Lung (tissue), 12 donors: Measurements from ENCODE around the gene SCYGR1. TPM values are rescaled to one million over a fixed set of nuclear protein-coding genes. Genes with fewer than 3 reads are reported as not detected.

Experiments
- ATAC-seq: fragments of 200-7000 bp; cut with Tn5 transposase; one replicate; pipeline ENCODE4 v1.9.1; 2020; ENCODE audit warnings: moderate number of reproducible peaks; ENCODE audit not compliant: insufficient read depth, low FRiP score
- DNase-seq, 3 donors: peaks; one replicate each; pipeline ENCODE4 v3.0.0-alpha.2; 2013 to 2017
- H3K27ac ChIP-seq, 2 donors: one replicate each; pipeline ENCODE4 v1.5.1; 2013; ENCODE audit warnings: mild to moderate bottlenecking in 2 of 2, moderate library complexity in 2 of 2, control low read depth in 1 of 2, inconsistent platforms in 1 of 2, low read depth in 1 of 2, low read length in 1 of 2
- H3K27me3 ChIP-seq, 3 donors: one replicate each; pipeline ENCODE4 v1.5.1; 2013; ENCODE audit warnings: low read length in 2 of 3; ENCODE audit not compliant: control insufficient read depth in 3 of 3, insufficient read depth in 3 of 3
- H3K36me3 ChIP-seq, 4 donors: one replicate each; pipeline ENCODE4 v1.5.1; 2013; ENCODE audit warnings: low read length in 4 of 4, mild to moderate bottlenecking in 1 of 4, moderate library complexity in 1 of 4; ENCODE audit not compliant: control insufficient read depth in 4 of 4, insufficient read depth in 4 of 4
- H3K4me1 ChIP-seq, 5 donors: one replicate each; pipeline ENCODE4 v1.5.1; 2013; ENCODE audit warnings: low read length in 5 of 5, mild to moderate bottlenecking in 2 of 5, moderate library complexity in 1 of 5; ENCODE audit not compliant: control insufficient read depth in 5 of 5, insufficient read depth in 5 of 5
- H3K4me3 ChIP-seq: one replicate; pipeline ENCODE4 v1.5.1; 2013; ENCODE audit warnings: mild to moderate bottlenecking, control low read depth, moderate library complexity
- H3K9ac ChIP-seq, 2 donors: one replicate each; pipeline ENCODE4 v1.5.1; 2013; ENCODE audit warnings: low read length in 2 of 2, control low read depth in 1 of 2; ENCODE audit not compliant: insufficient read depth in 1 of 2
- H3K9me3 ChIP-seq, 4 donors: one replicate each; pipeline ENCODE4 v1.5.1; 2013; ENCODE audit warnings: low read length in 3 of 4, mild to moderate bottlenecking in 1 of 4, moderate library complexity in 1 of 4; ENCODE audit not compliant: control insufficient read depth in 4 of 4, insufficient read depth in 3 of 4
- CTCF ChIP-seq: IDR thresholded peaks from 2 replicates; pipeline ENCODE4 v1.5.1; 2012; ENCODE audit warnings: mild to moderate bottlenecking; ENCODE audit errors: control extremely low read depth, extremely low read depth
- WGBS, 2 donors: extraction: QIAGEN DNeasy Blood & Tissue Kit; methylation state at CpG; one replicate each; pipeline ENCODE4 v1.1.7; 2013; 5-methylcytosine and 5-hydroxymethylcytosine counted together
- polyA plus RNA-seq, 2 donors: library from polyadenylated mRNA; stranded (reverse); fragments of 200-250 nt; gene quantifications; one replicate each; pipeline ENCODE4 v1.2.1, GENCODE V29; 2013
- total RNA-seq, 2 donors: library from RNA; depleted of rRNA in 1 of 2; stranded (reverse); fragments of >200 nt in 1 of 2; gene quantifications; one replicate each; pipeline ENCODE4 v1.2.1, GENCODE V29; 2014 to 2021
- donor health status: control.
- donor health status: control.
- donor health status: Bipolar disorder and iron deficiency.
- donor health status: healthy.
- donor health status: DM: yes; HTN: yes; CAD: no.

Gene SCYGR1
- total and polyA plus RNA-seq, 4 donors: not detected

- Histone ChIP-seq H3K4me1 (no peaks in the 10 kb centered on the region), H3K27ac (no peak overlapping the region), H3K9ac (no peak overlapping the region), H3K9me3 (peaks cover 0 to 6% (median 4%) of the 10 kb centered on the region in 4 donors), H3K4me3 (no peak overlapping the region), H3K27me3 (no peaks in the 10 kb centered on the region), H3K36me3 (no peaks in the 10 kb centered on the region)
- 80 to 86% methylated on average over 8 of the region's 8 CpGs for WGBS, 2 donors
- TF ChIP-seq CTCF: no peak
- ATAC-seq: no peak
- DNase-seq: no peak
Measured at GRCh38 chr2:227428731-227429285, 41.1 kb upstream of the SCYGR1 start.

DNA sequence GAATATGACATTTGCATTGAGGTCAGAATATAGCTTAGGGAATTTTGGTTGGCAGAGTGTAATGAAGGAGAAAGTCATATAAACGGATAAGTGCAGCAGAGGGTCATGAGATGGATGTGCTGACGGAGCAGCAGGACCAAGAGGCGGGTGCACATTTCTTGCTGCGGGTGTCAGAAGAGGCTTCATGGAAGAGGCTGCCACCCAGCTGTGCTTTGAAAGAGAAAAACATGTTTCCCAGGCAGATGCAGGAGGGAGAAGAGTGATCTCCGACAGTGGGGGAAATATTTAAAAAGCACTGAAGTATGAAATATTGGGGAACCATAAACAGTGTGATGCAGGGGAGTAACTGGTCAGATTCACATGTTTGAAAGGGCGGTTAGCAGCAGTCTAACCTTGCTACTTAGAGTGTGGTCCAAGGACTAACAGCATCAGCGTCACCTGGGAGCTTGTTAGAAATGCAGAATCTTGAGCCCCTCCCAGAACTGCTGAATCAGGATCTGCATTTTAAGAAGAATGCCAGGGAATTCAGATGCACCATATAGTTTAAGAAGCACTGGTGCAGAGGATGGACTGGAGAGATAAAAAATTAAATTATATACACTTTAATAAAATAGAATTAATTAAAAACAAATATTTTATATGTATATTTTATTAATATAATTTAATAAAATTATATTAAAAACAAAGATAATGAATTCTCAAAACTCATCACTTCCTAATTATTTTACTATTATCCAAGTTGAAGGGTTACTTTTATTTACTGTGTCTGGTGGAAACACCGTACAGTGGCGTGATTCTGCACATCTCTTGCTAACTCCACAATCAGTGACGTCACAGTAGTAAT lies 36.1 kb upstream of the SCYGR1 start:
- DNase-seq (no peak), ATAC-seq (no peak)
- no peaks in the 10 kb centered on the region for H3K4me1 ChIP-seq

DNA sequence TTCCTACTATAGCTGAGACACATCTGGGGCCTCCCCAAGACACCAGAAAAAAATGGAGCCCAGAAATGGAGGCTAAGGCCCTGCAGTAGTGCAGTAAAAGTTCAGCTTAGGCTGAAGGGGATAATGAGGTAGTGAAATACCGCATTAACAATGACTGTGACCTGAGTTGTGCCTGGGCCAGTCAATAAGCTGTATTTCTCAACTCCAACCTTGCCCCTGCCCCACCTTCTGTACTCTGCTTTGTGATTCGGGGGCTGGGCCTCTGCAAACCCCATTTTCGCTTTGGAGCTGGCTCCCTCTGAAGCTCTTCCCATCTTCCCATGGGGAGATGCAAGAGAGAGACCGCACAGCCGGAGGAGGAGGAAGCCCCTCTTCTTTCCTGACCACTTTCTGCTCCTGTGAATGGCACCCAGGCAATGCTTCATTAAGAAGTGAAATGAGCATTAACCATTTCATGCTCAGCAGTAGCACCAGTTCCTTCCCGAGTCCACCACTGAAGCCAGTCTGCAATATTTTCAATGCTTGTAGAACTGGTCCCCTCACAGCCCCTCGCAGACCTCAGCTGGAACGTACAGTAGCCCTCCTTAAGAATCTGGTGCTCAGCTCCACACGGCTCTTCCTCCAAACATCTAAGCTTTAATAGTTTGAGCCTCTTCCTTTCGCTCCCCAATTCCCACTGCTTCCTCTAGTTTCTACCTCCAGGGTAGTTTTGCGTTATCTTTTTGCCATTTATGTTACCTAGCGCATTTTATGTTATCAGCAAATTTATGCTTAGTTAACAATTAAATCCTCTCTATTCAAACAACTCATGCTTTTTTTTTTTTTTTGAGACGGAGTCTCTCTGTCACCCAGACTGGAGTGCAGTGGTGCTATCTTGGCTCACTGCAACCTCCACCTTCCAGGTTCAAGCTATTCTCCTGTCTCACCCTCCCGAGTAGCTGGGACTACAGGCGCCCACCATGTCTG lies 32.6 kb upstream of the SCYGR1 start:
- no peak overlapping the region for H3K4me3 ChIP-seq
- ATAC-seq (no peak), DNase-seq (no peak)
- WGBS, 2 donors: 88 to 92% methylated on average over 15 of the region's 15 CpGs
- no peaks in the 10 kb centered on the region for H3K27me3 ChIP-seq
- no peak overlapping the region for H3K9ac ChIP-seq
- H3K27ac ChIP-seq: no peak overlapping the region
- H3K36me3 ChIP-seq: no peaks in the 10 kb centered on the region
- peaks cover 0 to 1% (median 0%) of the 10 kb centered on the region in 5 donors for H3K4me1 ChIP-seq
- TF ChIP-seq CTCF: no peak
- no peaks in the 10 kb centered on the region for H3K9me3 ChIP-seq

More for the DNA sequence above, 36.1 kb upstream of the SCYGR1 start:
- H3K9ac ChIP-seq: no peak overlapping the region
- H3K27me3 ChIP-seq: no peaks in the 10 kb centered on the region
- WGBS, 2 donors: 74 to 83% methylated on average over 10 of the region's 10 CpGs
- H3K36me3 ChIP-seq: no peaks in the 10 kb centered on the region
- no peak for TF ChIP-seq CTCF
- no peaks in the 10 kb centered on the region for H3K9me3 ChIP-seq
- no peak overlapping the region for H3K27ac ChIP-seq
- no peak overlapping the region for H3K4me3 ChIP-seq
